ENCODE results near the gene FADS3. TPM values are rescaled to one million over a fixed set of nuclear protein-coding genes. Genes with fewer than 3 reads are reported as not detected.

Gene FADS3
- total RNA-seq, 3 donors from 2014 or later: 38.8 to 156 (median 112) TPM

GRCh38 chr11:61922539-61922938, 31.2 kb upstream of the FADS3 start:
- Histone ChIP-seq H3K27ac (peak overlapping the region; percentile 86 to 98), H3K4me1 (peaks cover 11 to 25% of the 10 kb centered on the region in 2 donors), H3K36me3 (no peaks in the 10 kb centered on the region), H3K27me3 (no peaks in the 10 kb centered on the region), H3K9me3 (no peaks in the 10 kb centered on the region), H3K4me3 (no peak overlapping the region)
- peak in 1 of 2 donors; percentile 59 for DNase-seq (ENCODE audit: low spot score in 2 of 2)
- intact Hi-C loops (cut with DNase I; ENCODE audit: low total_unique reads): no loop called here
- no peak for TF ChIP-seq POLR2A (IDR thresholded peaks at IDR 0.05)
- TF ChIP-seq POLR2AphosphoS5 (IDR thresholded peaks at IDR 0.05): peak in 2 of 3 donors; percentile 65 to 80
- no peak for TF ChIP-seq CTCF (IDR thresholded peaks at IDR 0.05)

- no peaks in the 10 kb centered on the region for H3K27me3 ChIP-seq
- H3K4me3 ChIP-seq: no peak overlapping the region
- no peaks in the 10 kb centered on the region for H3K36me3 ChIP-seq
- TF ChIP-seq CTCF (IDR thresholded peaks at IDR 0.05) (no peak), POLR2A (IDR thresholded peaks at IDR 0.05) (no peak), POLR2AphosphoS5 (IDR thresholded peaks at IDR 0.05) (no peak)
- intact Hi-C loops (cut with DNase I; ENCODE audit: low total_unique reads): no loop called here
- peaks cover 11 to 26% of the 10 kb centered on the region in 2 donors for H3K4me1 ChIP-seq
- no peaks in the 10 kb centered on the region for H3K9me3 ChIP-seq
- peak overlapping the region in 1 of 2 donors; percentile 75 for H3K27ac ChIP-seq
- DNase-seq (ENCODE audit: low spot score in 2 of 2): no peak
Measured at GRCh38 chr11:61921446-61921845, 30.1 kb upstream of the FADS3 start.

GRCh38 chr11:61919705-61920631, 28.6 kb upstream of the FADS3 start:
- H3K4me3 ChIP-seq: peak overlapping the region in 1 of 3 donors; percentile 22
- intact Hi-C loops (cut with DNase I; ENCODE audit: low total_unique reads): no loop called here
- TF ChIP-seq POLR2A (IDR thresholded peaks at IDR 0.05) (no peak), CTCF (IDR thresholded peaks at IDR 0.05) (no peak), POLR2AphosphoS5 (IDR thresholded peaks at IDR 0.05) (no peak)
- peak overlapping the region; percentile 59 to 95 for H3K27ac ChIP-seq
- DNase-seq (ENCODE audit: low spot score in 2 of 2): peak in 1 of 2 donors; percentile 14
- H3K36me3 ChIP-seq: no peaks in the 10 kb centered on the region
- peaks cover 11 to 26% of the 10 kb centered on the region in 2 donors for H3K4me1 ChIP-seq
- H3K27me3 ChIP-seq: no peaks in the 10 kb centered on the region
- H3K9me3 ChIP-seq: no peaks in the 10 kb centered on the region

GRCh38 chr11:61918938-61919704, 27.8 kb upstream of the FADS3 start:
- H3K4me1 ChIP-seq: peaks cover 11 to 22% of the 10 kb centered on the region in 2 donors
- peak in 1 of 2 donors; percentile 23 for DNase-seq (ENCODE audit: low spot score in 2 of 2)
- peak overlapping the region in 1 of 3 donors; percentile 92 for H3K4me3 ChIP-seq
- H3K27me3 ChIP-seq: no peaks in the 10 kb centered on the region
- TF ChIP-seq POLR2AphosphoS5 (IDR thresholded peaks at IDR 0.05) (no peak), POLR2A (IDR thresholded peaks at IDR 0.05) (no peak), CTCF (IDR thresholded peaks at IDR 0.05) (no peak)
- peak overlapping the region; percentile 59 to 95 for H3K27ac ChIP-seq
- no peaks in the 10 kb centered on the region for H3K9me3 ChIP-seq
- intact Hi-C loops (cut with DNase I; ENCODE audit: low total_unique reads): no loop called here
- no peaks in the 10 kb centered on the region for H3K36me3 ChIP-seq

All from breast epithelium (tissue), 4 donors.